Small intestine (tissue), 4 donors: ENCODE data around the gene HYI. TPM values are rescaled to one million over a fixed set of nuclear protein-coding genes. Genes with fewer than 3 reads are reported as not detected.

ENCODE experiments used
- polyA plus RNA-seq, 4 donors: library from polyadenylated mRNA; stranded (reverse) in 3 of 4; unstranded in 1 of 4; fragments of 200-250 nt in 3 of 4; fragments of 120-200 nt in 1 of 4; gene quantifications; one replicate each; pipeline versions ENCODE4 v1.2.1 to v1.2.3, GENCODE V29; 2013
- donor health status: healthy with polysubstance abuse.
- donor health status: Bipolar disorder and iron deficiency.
- donor health status: healthy.

The HYI gene
- polyA plus RNA-seq, 4 donors: 42.6 to 234 (median 139) TPM

Other genes with a start within 250 kb of the HYI start
- 10 to 100 TPM; 38.3 to 94.3 (median 68.5) TPM for gene TMEM125, start 183.9 kb downstream of the HYI start, polyA plus RNA-seq
- gene C1orf210, start 168.3 kb downstream of the HYI start, polyA plus RNA-seq: 10 to 100 TPM; 24.7 to 69.8 (median 55.9) TPM
- gene TIE1, start 152.9 kb downstream of the HYI start, polyA plus RNA-seq: 10 to 100 TPM in 2 of 4 donors, under 1 TPM in 2; 0.45 to 27.3 (median 6.2) TPM
- under 1 TPM in 1 of 4 donors, not detected in 3; 0.16 TPM for gene MPL, start 116.1 kb downstream of the HYI start, polyA plus RNA-seq
- gene CDC20, start 95.0 kb downstream of the HYI start, polyA plus RNA-seq: 10 to 100 TPM in 2 of 4 donors, 1 to 10 TPM in 2; 3.8 to 62.2 (median 14.0) TPM
- gene ELOVL1, start 85.9 kb downstream of the HYI start, polyA plus RNA-seq: 100 to 1,000 TPM in 1 of 4 donors, 10 to 100 TPM in 3; 60.6 to 105 (median 71.1) TPM
- gene MED8, start 64.1 kb downstream of the HYI start, polyA plus RNA-seq: 10 to 100 TPM; 36.5 to 40.3 (median 37.7) TPM
- 10 to 100 TPM in 3 of 4 donors, 1 to 10 TPM in 1; 8.9 to 23.7 (median 19.0) TPM for gene SZT2, start 64.0 kb downstream of the HYI start, polyA plus RNA-seq
- gene PTPRF, start 77.0 kb upstream of the HYI start, polyA plus RNA-seq: 100 to 1,000 TPM in 1 of 4 donors, 10 to 100 TPM in 3; 77.0 to 255 (median 83.2) TPM
- gene KDM4A, start 196.2 kb upstream of the HYI start, polyA plus RNA-seq: 10 to 100 TPM; 19.2 to 54.1 (median 34.4) TPM